GM12864 (cell line): ENCODE measurements around the gene ISCA1.

Experiments
- DNase-seq: peaks from one replicate; pipeline ENCODE4 v3.0.0-alpha.2; 2011; ENCODE audit warnings: low read depth
- H3K4me3 ChIP-seq: 2 replicates; pipeline ENCODE4 v1.5.1; 2011; ENCODE audit warnings: mild to moderate bottlenecking, low read depth, low read length, control low read depth
- CTCF ChIP-seq: IDR thresholded peaks from 2 replicates; pipeline ENCODE4 v1.5.1; 2011; ENCODE audit warnings: low read depth, mild to moderate bottlenecking, moderate library complexity, low read length, control low read depth, inconsistent platforms; ENCODE audit errors: missing control alignments

Gene ISCA1

GRCh38 chr9:86275962-86276361 lies 6.4 kb downstream of the ISCA1 start:
- peak; percentile 26 for TF ChIP-seq CTCF
- no peak for DNase-seq
- H3K4me3 ChIP-seq: no peak overlapping the region

GRCh38 chr9:86274821-86275643 lies 7.3 kb downstream of the ISCA1 start:
- H3K4me3 ChIP-seq: no peak overlapping the region
- no peak for TF ChIP-seq CTCF
- no peak for DNase-seq

GRCh38 chr9:86272221-86272620 lies 10.1 kb downstream of the ISCA1 start:
- no peak for TF ChIP-seq CTCF
- H3K4me3 ChIP-seq: no peak overlapping the region
- DNase-seq: no peak

GRCh38 chr9:86263876-86264275 lies 18.5 kb downstream of the ISCA1 start:
- no peak for TF ChIP-seq CTCF
- DNase-seq: no peak
- H3K4me3 ChIP-seq: no peak overlapping the region

- H3K4me3 ChIP-seq: no peak overlapping the region
- no peak for DNase-seq
- no peak for TF ChIP-seq CTCF
Measured at GRCh38 chr9:86262492-86262891, 19.8 kb downstream of the ISCA1 start.

GRCh38 chr9:86259557-86259956 lies 22.8 kb downstream of the ISCA1 start, which contains the start of gene C9orf153:
C9orf153 (minus strand) TSS chr9:86259657; CDS start chr9:86229603, 30,054 bp downstream.
- TF ChIP-seq CTCF: no peak
- DNase-seq: no peak
- no peak within 1 kb of the TSS for H3K4me3 ChIP-seq

GRCh38 chr9:86257391-86257790 lies 24.9 kb downstream of the ISCA1 start:
- no peak for TF ChIP-seq CTCF
- DNase-seq: no peak
- no peak overlapping the region for H3K4me3 ChIP-seq
